HG03045 (cell line): Measurements from ENCODE around the gene ESRRG.
"Not testable (repeated sequence)": the region's sequence is repeated elsewhere in the genome, so short reads cannot be mapped to it uniquely, and the experiment has no call there.

Source experiments
- ATAC-seq: cut with Tn5 transposase; IDR thresholded peaks from one replicate; pipeline ENCODE4 v1.9.1; 2021; ENCODE audit warnings: mild to moderate bottlenecking, moderate library complexity; ENCODE audit not compliant: unreplicated experiment

ESRRG gene

GRCh38 chr1:216576234-216576937, 146.8 kb downstream of the ESRRG start:
- no peak for ATAC-seq

- ATAC-seq = no peak
Observed at GRCh38 chr1:216566641-216567205, 156.5 kb downstream of the ESRRG start.

DNA sequence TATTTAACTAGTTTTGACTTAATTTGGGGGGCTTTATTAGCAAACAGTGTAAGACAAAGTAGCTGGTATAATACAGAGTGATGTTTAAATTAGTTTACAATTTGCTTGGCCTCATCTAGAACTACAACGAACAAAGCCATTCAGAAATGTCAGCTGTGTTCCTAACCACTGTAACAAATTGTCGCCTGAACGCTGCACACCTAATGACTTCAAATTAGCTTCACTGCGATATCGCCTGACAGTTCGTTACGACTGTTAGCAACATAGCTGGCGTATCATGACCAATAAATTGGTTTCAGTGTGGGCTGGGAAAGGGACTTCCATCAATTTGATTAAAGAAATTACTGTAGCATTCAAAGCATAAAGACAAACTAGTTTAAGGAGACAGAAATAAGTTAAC, 160.1 kb downstream of the ESRRG start:
- no peak for ATAC-seq

GRCh38 chr1:216562383-216562782, 160.8 kb downstream of the ESRRG start:
- no peak for ATAC-seq

DNA sequence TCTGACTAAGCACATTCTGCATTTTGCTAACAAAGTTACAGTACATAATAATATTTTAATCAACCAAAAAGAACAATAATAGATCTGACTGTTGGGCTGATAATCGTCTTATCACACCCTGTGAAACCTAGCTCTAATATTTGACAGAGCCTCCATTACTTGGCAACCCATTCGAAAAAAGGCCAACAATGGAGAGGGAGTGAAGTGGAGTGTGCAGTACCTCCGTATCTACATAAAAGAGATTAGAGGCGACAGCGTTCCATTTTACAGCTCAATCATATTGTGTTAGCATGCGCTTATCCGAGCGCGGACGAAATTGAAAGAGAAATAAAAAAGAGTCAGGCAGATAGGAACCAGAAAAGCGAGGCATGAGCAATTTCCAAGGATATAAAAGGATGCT, 162.7 kb downstream of the ESRRG start:
- no peak for ATAC-seq

- ATAC-seq = no peak
Observed at GRCh38 chr1:216559359-216559758, 163.9 kb downstream of the ESRRG start.

DNA sequence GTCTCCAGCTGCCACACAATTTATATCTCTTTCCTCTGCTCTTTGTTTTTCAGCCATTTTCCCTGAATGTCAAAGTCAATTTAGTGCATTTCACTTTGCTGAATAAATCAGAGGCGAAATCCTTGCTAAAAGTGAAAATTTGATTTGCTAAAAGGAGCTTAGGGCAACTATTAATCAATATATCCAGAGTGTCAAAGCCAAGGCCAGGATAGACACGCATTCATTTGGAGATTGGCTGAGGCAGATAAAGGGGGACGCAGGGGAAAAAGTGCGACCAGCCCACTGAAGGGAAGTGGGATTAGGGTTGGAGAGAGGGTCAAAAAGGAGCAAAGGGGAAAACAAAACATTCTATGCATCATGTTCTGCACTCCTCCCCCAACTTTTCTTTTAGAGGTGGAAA, 167.6 kb downstream of the ESRRG start:
- no peak for ATAC-seq

GRCh38 chr1:216554934-216555333, 168.3 kb downstream of the ESRRG start:
- ATAC-seq = no peak

- ATAC-seq = no peak
Observed at GRCh38 chr1:216553766-216554165, 169.5 kb downstream of the ESRRG start.

DNA sequence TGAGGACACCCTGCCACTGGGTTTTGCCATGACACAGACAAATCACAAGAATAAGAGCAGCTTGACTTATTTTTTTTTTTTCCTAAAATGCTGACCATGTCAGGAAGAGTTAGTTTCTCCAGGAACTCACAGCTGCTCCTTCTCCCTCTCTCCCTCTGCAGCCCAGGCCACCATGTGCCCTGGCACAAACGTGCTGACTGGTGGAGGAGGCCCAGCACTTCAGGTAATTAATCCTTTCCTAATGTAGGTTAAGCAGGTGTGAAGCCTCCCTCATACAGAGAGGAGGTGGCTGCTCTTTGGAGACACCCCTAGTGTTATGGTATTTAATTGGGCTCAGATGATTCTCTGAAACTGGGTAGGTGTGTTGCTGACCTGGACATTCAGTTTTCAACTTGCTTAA, 170.2 kb downstream of the ESRRG start:
- ATAC-seq = no peak

GRCh38 chr1:216549796-216550195, 173.4 kb downstream of the ESRRG start:
- no peak for ATAC-seq

GRCh38 chr1:216542741-216543140, 180.5 kb downstream of the ESRRG start:
- ATAC-seq = no peak

DNA sequence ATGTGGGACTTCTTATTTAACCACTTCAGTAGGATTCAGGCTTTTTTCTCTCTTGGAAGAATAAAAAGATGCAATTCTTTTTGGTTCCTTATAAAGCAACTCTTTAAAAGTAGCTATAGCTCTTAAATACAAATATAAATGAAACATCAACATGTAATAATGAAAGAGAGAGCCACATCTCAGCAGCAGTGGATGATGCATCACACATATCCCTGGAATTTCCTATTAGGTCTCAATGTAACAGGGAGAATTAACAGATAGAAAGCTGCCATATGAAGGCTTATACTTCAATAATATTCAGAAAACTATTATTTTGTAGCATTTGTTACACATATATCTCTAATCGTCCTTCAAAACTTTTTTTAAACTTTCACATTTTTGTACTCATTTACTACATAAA, 181.0 kb downstream of the ESRRG start:
- ATAC-seq = no peak

DNA sequence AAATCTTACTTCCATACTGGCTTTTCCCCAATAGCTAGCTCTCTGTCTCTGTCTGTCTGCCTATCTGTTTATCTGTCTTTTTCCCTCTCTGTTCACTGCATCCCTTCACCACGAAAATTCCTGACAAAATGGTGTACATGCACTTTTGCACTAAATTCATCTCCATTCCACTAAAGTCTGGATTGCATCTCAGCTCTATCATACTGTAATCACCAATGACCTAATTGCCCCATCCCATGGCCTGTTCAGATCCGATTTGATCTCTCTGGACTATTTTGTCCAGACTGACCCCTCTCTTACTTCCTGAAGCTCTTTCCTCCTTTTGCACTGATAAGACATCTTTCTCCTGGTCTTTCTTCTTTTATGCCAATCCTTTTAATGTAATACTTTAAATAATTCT, 187.5 kb downstream of the ESRRG start:
- no peak for ATAC-seq

DNA sequence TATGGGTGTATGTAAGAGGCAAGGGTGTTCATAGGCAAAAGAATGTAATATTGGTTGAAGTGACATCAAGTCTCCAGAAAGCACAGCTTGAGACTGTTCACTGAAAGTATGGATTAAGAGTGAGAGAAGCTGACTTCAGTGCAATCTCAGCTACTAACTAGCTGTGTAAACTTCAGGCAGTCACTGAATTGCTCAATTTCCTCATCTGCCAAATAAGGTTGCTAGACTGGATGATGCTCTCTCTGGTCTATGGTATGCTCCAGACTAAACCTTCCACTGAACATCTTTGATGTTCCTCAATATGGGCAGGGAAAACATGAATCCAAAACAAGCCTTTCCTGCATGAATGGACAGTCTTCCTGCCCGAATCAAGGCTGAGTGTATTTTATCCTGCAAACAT, 188.2 kb downstream of the ESRRG start:
- no peak for ATAC-seq

DNA sequence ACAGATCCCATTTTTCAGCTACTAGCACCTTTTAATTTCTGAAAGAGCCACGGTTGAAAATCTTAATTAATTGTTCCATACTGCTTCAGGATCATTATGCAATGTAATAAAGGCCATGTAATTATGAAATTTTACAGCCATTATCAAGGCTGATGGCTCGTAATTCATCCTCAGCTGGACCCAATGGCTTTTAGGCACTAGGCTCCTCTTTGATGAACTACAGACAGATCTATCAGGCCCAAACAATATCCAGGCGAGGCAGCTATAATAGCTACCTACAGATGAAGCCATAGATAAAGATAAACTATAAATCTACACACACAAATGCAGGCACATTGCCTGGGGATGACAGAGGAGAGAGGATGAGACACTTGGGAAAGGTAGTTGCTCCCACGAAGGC, 189.5 kb downstream of the ESRRG start:
- ATAC-seq = no peak

DNA sequence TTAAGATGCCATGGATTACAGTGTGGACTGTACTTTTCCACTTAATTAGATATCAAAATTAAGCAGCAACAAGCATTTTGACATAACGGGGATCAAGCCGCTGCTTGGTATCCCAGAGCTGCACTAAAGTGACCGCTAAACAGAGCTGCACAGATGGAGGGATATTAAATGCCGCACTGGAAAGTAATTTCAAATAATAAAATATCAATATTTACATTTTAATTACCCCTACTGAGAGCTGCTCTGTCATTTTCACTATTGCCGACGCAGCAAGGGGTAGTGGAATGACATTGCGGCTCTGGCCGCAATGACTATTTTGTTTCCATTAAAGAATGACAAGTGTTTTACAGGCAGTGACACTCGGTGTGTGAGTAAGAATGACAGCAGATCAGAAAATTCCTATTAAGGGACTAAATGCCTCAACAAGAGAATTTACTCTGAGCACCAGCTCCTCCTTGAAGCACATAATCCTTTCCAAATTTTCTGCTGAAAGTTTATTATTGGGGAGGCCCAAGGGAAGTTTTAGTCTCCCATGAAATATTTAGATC, 190.9 kb downstream of the ESRRG start:
- no peak for ATAC-seq

- peak; percentile 61 for ATAC-seq
Observed at GRCh38 chr1:216531263-216532239, 191.7 kb downstream of the ESRRG start.

DNA sequence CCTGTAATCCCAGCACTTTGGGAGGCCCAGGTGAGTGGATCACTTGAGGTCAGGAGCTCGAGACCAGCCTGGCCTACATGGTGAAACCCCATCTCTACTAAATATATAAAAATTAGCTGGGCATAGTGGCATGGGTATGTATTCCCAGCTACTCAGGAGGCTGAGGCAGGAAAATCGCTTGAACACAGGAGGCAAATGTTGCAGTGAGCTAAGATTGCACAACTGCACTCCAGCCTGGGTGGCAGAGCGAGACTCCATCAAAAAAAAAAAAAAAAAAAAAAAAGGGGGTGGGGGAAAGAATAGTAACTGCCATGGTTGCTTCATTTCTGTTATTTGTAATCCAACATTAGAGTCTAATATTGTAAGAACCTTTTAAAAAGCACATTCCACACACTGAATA, 193.4 kb downstream of the ESRRG start:
- not testable (repeated sequence) for ATAC-seq

- ATAC-seq = peak; percentile 90
Observed at GRCh38 chr1:216528816-216529215, 194.4 kb downstream of the ESRRG start.

- ATAC-seq = no peak
Observed at GRCh38 chr1:216523449-216524190, 199.6 kb downstream of the ESRRG start.
